CD4-positive, alpha-beta T cell (primary cell): Measurements from ENCODE around the gene MPRIP. TPM values are rescaled to one million over a fixed set of nuclear protein-coding genes. Genes with fewer than 3 reads are reported as not detected.

Experiments used
- ATAC-seq: fragments of 200-7000 bp; cut with Tn5 transposase; one replicate; pipeline ENCODE4 v1.10.0; 2022; ENCODE audit warnings: mild to moderate bottlenecking; ENCODE audit not compliant: poor library complexity
- CTCF ChIA-PET: fragments of 350-600 bp; sonication (Branson Sonifier 250); formaldehyde crosslinking; loops from one replicate; lab custom pipeline; 2021; ENCODE audit warnings: antibody characterized with exemption, inconsistent platforms; lab: Charles Lee
- POLR2A ChIA-PET: fragments of 350-600 bp; sonication (Branson Sonifier 250); formaldehyde crosslinking; loops from one replicate; lab custom pipeline; 2021; ENCODE audit warnings: antibody characterized with exemption, inconsistent platforms; lab: Charles Lee
- DNase-seq, 14 experiments: peaks; one replicate each; pipeline ENCODE4 v3.0.0-alpha.2; 2013 to 2020; ENCODE audit warnings: mixed read lengths in 2 of 14
- H3K27ac ChIP-seq, 2 donors: one replicate each; pipeline versions ENCODE4 v1.5.1 to v1.7.0; 2013; ENCODE audit warnings: low read length in 2 of 2, low read depth in 1 of 2, mild to moderate bottlenecking in 1 of 2
- H3K27me3 ChIP-seq, 2 experiments: 1 replicate in 1 of 2; 2 replicates in 1 of 2; pipeline versions ENCODE4 v1.6.1 to v1.7.0; 2013; ENCODE audit warnings: low read length in 2 of 2, control low read depth in 1 of 2, mild to moderate bottlenecking in 1 of 2, moderate library complexity in 1 of 2; ENCODE audit not compliant: insufficient read depth in 2 of 2, control insufficient read depth in 1 of 2
- H3K36me3 ChIP-seq: one replicate; pipeline ENCODE4 v1.6.1; 2013; ENCODE audit warnings: low read length, control low read depth; ENCODE audit not compliant: insufficient read depth
- H3K4me1 ChIP-seq: one replicate; pipeline ENCODE4 v1.6.1; 2013; ENCODE audit warnings: low read length, control low read depth; ENCODE audit not compliant: insufficient read depth
- H3K4me3 ChIP-seq: one replicate; pipeline ENCODE4 v1.5.1; 2013; ENCODE audit warnings: mild to moderate bottlenecking, low read length, moderate library complexity
- H3K9me3 ChIP-seq, 2 experiments: 1 replicate in 1 of 2; 2 replicates in 1 of 2; pipeline versions ENCODE4 v1.6.1 to v1.7.0; 2013; ENCODE audit warnings: low read length in 2 of 2, mild to moderate bottlenecking in 2 of 2, control low read depth in 1 of 2, moderate library complexity in 1 of 2; ENCODE audit not compliant: control insufficient read depth in 1 of 2, insufficient read depth in 1 of 2
- H3K27ac Mint-ChIP-seq: one replicate; pipeline ENCODE4 v1.8.0; 2020; ENCODE audit warnings: mixed read lengths
- H3K27me3 Mint-ChIP-seq: one replicate; pipeline ENCODE4 v1.8.0; 2021; ENCODE audit warnings: mixed read lengths
- H3K36me3 Mint-ChIP-seq: one replicate; pipeline ENCODE4 v1.8.0; 2021; ENCODE audit warnings: low read depth, mixed read lengths
- H3K4me1 Mint-ChIP-seq: one replicate; pipeline ENCODE4 v1.8.0; 2021; ENCODE audit warnings: low read depth, mixed read lengths
- H3K4me3 Mint-ChIP-seq: one replicate; pipeline ENCODE4 v1.8.0; 2020; ENCODE audit warnings: mild to moderate bottlenecking, mixed read lengths
- H3K9me3 Mint-ChIP-seq: one replicate; pipeline ENCODE4 v1.8.0; 2020; ENCODE audit warnings: mixed read lengths
- intact Hi-C, 2 experiments: fragments of 100-400 bp; cut with DNase I in 1 of 2; cut with micrococcal nuclease in 1 of 2; formaldehyde crosslinking; loops; one replicate each; pipeline versions ENCODE4 v1.15.1 to v1.9.0; 2023 to 2025; cut with DNase I, micrococcal nuclease
- total RNA-seq, 174 experiments: library from RNA in 2 of 174; stranded (reverse) in 2 of 174; gene quantifications; one replicate each; pipeline ENCODE4 v1.2.3 and lab custom pipeline; 2021 to 2026
- TF ChIP-seq, protein P1 (sequence below): fragments of 200-600 bp; IDR thresholded peaks from one replicate; pipeline ENCODE4 v1.8.0; 2022; ENCODE audit warnings: antibody characterized with exemption, mild to moderate bottlenecking

Gene MPRIP
- total RNA-seq, 2 experiments from 2014 or later = 176 to 188 TPM

DNA sequence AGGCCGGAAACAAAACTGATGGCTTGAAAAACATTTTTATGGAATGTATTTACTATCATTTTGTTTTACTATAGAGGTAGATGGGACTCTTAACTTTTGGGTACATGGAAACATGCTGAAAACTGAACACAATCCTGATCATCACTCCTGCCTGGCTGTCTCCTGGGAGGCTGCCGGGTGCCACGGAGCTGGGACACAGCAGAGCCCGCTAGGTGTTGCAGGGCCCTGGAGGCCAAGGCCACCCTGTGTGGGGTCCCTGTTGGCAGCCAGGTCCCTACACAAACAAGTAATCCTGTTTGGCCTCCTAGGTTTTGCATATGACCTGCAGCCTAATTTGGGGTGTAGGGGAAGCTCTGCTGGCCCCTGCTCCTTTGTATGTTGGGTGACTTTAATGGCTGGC is 146.3 kb downstream of the MPRIP start:
- no peak overlapping the region for H3K4me3 Mint-ChIP-seq
- ATAC-seq = no peak
- Histone ChIP-seq H3K9me3 (no peaks in the 10 kb centered on the region), H3K4me1 (peaks cover 49% of the 10 kb centered on the region), H3K36me3 (peaks cover 25% of the 10 kb centered on the region), H3K27ac (no peak overlapping the region), H3K4me3 (no peak overlapping the region), H3K27me3 (no peaks in the 10 kb centered on the region)
- TF ChIP-seq, protein P1, sequence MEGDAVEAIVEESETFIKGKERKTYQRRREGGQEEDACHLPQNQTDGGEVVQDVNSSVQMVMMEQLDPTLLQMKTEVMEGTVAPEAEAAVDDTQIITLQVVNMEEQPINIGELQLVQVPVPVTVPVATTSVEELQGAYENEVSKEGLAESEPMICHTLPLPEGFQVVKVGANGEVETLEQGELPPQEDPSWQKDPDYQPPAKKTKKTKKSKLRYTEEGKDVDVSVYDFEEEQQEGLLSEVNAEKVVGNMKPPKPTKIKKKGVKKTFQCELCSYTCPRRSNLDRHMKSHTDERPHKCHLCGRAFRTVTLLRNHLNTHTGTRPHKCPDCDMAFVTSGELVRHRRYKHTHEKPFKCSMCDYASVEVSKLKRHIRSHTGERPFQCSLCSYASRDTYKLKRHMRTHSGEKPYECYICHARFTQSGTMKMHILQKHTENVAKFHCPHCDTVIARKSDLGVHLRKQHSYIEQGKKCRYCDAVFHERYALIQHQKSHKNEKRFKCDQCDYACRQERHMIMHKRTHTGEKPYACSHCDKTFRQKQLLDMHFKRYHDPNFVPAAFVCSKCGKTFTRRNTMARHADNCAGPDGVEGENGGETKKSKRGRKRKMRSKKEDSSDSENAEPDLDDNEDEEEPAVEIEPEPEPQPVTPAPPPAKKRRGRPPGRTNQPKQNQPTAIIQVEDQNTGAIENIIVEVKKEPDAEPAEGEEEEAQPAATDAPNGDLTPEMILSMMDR = no peak
- H3K36me3 Mint-ChIP-seq = peaks cover 40% of the 10 kb centered on the region
- H3K4me1 Mint-ChIP-seq = peaks cover 41% of the 10 kb centered on the region
- no peaks in the 10 kb centered on the region for H3K27me3 Mint-ChIP-seq
- no peak for DNase-seq
- H3K9me3 Mint-ChIP-seq = no peaks in the 10 kb centered on the region
- ChIA-PET CTCF (no interaction called here), POLR2A (interaction anchor here (1.2 kb wide), 1 partner anchor 8 kb away, joined by 3 read pairs; no protein-coding TSS in a partner anchor)
- intact Hi-C loops = no loop called here
- H3K27ac Mint-ChIP-seq = peak overlapping the region; percentile 47

DNA sequence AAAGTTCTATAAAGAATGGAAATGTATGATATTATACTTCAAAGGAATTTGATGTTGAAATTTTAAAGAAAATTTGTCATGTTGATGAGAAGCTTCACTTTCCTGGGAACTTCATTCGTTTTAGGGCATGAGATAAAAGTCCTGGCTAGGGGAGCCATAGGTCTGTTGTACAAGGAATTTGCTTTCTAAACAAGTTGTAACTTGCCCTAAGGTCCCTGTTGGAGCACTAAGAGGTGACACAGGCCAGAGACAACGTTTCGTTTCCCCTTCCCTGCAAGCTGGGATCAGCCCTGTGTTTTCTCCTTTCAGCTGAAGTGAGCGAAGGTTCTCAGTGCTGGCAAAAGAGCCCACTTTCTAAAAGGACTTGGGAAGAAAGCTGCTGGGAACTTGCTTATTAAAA is 147.3 kb downstream of the MPRIP start:
- no peak overlapping the region for H3K4me3 ChIP-seq
- intact Hi-C loops = no loop called here
- DNase-seq (no peak), ATAC-seq (no peak)
- ChIA-PET CTCF (no interaction called here), POLR2A (interaction anchor here (1.2 kb wide), 1 partner anchor 9 kb away, joined by 3 read pairs; no protein-coding TSS in a partner anchor)
- H3K4me3 Mint-ChIP-seq = no peak overlapping the region
- peaks cover 31% of the 10 kb centered on the region for H3K4me1 Mint-ChIP-seq
- peaks cover 25% of the 10 kb centered on the region for H3K36me3 ChIP-seq
- peaks cover 40% of the 10 kb centered on the region for H3K36me3 Mint-ChIP-seq
- H3K9me3 Mint-ChIP-seq = no peaks in the 10 kb centered on the region
- H3K9me3 ChIP-seq = no peaks in the 10 kb centered on the region
- TF ChIP-seq, protein P1 = no peak
- H3K27ac Mint-ChIP-seq = no peak overlapping the region
- H3K27me3 ChIP-seq = no peaks in the 10 kb centered on the region
- no peaks in the 10 kb centered on the region for H3K27me3 Mint-ChIP-seq
- H3K27ac ChIP-seq = no peak overlapping the region
- peaks cover 40% of the 10 kb centered on the region for H3K4me1 ChIP-seq

DNA sequence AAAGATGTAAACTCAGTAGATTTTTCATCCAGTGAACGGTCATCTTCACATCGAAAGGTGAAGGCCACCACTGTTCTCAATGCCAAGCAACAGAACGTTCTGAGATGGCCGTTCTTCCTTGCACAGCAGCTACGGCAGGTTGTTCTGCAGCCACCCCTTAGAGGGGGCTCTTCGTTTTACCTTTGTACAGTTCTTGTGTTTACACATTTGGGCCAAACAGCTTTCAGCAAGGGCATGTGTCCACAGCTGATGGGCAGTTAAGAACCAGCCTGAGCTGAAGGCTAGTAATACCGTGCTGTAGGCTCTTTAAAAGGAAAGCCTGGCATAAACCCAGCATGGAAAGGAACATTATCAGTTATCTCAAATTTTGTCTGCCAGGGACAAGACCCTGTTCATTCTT is 147.9 kb downstream of the MPRIP start:
- intact Hi-C loops = no loop called here
- Mint-ChIP-seq H3K36me3 (peaks cover 40% of the 10 kb centered on the region), H3K4me1 (peaks cover 25% of the 10 kb centered on the region), H3K27me3 (no peaks in the 10 kb centered on the region), H3K9me3 (no peaks in the 10 kb centered on the region), H3K4me3 (no peak overlapping the region), H3K27ac (no peak overlapping the region)
- H3K4me1 ChIP-seq = peaks cover 33% of the 10 kb centered on the region
- no peak overlapping the region for H3K27ac ChIP-seq
- ATAC-seq = no peak
- ChIA-PET CTCF (no interaction called here), POLR2A (interaction anchor here (1.0 kb wide), 1 partner anchor 16 kb away, joined by 3 read pairs; the partner anchor contains the start of gene PLD6)
- H3K4me3 ChIP-seq = no peak overlapping the region
- H3K27me3 ChIP-seq = no peaks in the 10 kb centered on the region
- TF ChIP-seq, protein P1 = no peak
- DNase-seq = no peak
- no peaks in the 10 kb centered on the region for H3K9me3 ChIP-seq
- peaks cover 25% of the 10 kb centered on the region for H3K36me3 ChIP-seq
